Measurements from ENCODE around the gene ZBTB33.

The ZBTB33 gene

GRCh38 chrX:120264341-120264740 lies 13.7 kb downstream of the ZBTB33 start:
- H3K4me3 ChIP-seq (ENCODE audit: low read depth, low read length), result no peak overlapping the region
- no peak for DNase-seq (ENCODE audit: low read depth)
- TF ChIP-seq CTCF (IDR thresholded peaks at IDR 0.05; ENCODE audit: insufficient read depth, low read depth, low read length, missing control alignments), result no peak

GRCh38 chrX:120269373-120270035 lies 18.9 kb downstream of the ZBTB33 start:
- peak; percentile 2 for DNase-seq (ENCODE audit: low read depth)
- no peak for TF ChIP-seq CTCF (IDR thresholded peaks at IDR 0.05; ENCODE audit: insufficient read depth, low read depth, low read length, missing control alignments)

GRCh38 chrX:120270567-120270966 lies 20.0 kb downstream of the ZBTB33 start:
- no peak for TF ChIP-seq CTCF (IDR thresholded peaks at IDR 0.05; ENCODE audit: insufficient read depth, low read depth, low read length, missing control alignments)
- DNase-seq (ENCODE audit: low read depth), result no peak
- H3K4me3 ChIP-seq (ENCODE audit: low read depth, low read length), result no peak overlapping the region

More at GRCh38 chrX:120269373-120270035, 18.9 kb downstream of the ZBTB33 start:
- H3K4me3 ChIP-seq (ENCODE audit: low read depth, low read length), result no peak overlapping the region

- no peak overlapping the region for H3K4me3 ChIP-seq (ENCODE audit: low read depth, low read length)
- no peak for TF ChIP-seq CTCF (IDR thresholded peaks at IDR 0.05; ENCODE audit: insufficient read depth, low read depth, low read length, missing control alignments)
- no peak for DNase-seq (ENCODE audit: low read depth)
Measured at GRCh38 chrX:120271218-120271617, 20.6 kb downstream of the ZBTB33 start.

GRCh38 chrX:120274145-120274544 lies 23.5 kb downstream of the ZBTB33 start:
- TF ChIP-seq CTCF (IDR thresholded peaks at IDR 0.05; ENCODE audit: insufficient read depth, low read depth, low read length, missing control alignments), result no peak
- DNase-seq (ENCODE audit: low read depth), result no peak
- no peak overlapping the region for H3K4me3 ChIP-seq (ENCODE audit: low read depth, low read length)

- H3K4me3 ChIP-seq (ENCODE audit: low read depth, low read length), result no peak overlapping the region
- DNase-seq (ENCODE audit: low read depth), result no peak
- no peak for TF ChIP-seq CTCF (IDR thresholded peaks at IDR 0.05; ENCODE audit: insufficient read depth, low read depth, low read length, missing control alignments)
Measured at GRCh38 chrX:120274958-120275357, 24.3 kb downstream of the ZBTB33 start.

Data from GM12865 (cell line).